H9 (cell line): ENCODE data around the gene CPAMD8. TPM values are rescaled to one million over a fixed set of nuclear protein-coding genes. Genes with fewer than 3 reads are reported as not detected.

Experiments
- DNase-seq: peaks from one replicate; pipeline ENCODE4 v3.0.0-alpha.2; 2017
- H2AFZ ChIP-seq: one replicate; pipeline ENCODE4 v1.6.1; 2013; ENCODE audit warnings: mild to moderate bottlenecking, low read length, control low read depth, moderate library complexity
- H2AK5ac ChIP-seq: 2 replicates; pipeline ENCODE4 v1.6.1; 2013; ENCODE audit warnings: low read length, control low read depth, mixed read lengths; ENCODE audit not compliant: insufficient read length
- H2BK120ac ChIP-seq: one replicate; pipeline ENCODE4 v1.6.1; 2013; ENCODE audit warnings: low read depth, mild to moderate bottlenecking, low read length, control low read depth, inconsistent platforms; ENCODE audit not compliant: poor library complexity, severe bottlenecking
- H2BK12ac ChIP-seq: 2 replicates; pipeline ENCODE4 v1.6.1; 2013; ENCODE audit warnings: low read length, control low read depth, mixed read lengths, low read depth; ENCODE audit not compliant: insufficient read length
- H2BK15ac ChIP-seq: 2 replicates; pipeline ENCODE4 v1.6.1; 2013; ENCODE audit warnings: low read depth, low read length, control low read depth
- H2BK20ac ChIP-seq: one replicate; pipeline ENCODE4 v1.6.1; 2013; ENCODE audit warnings: low read depth, mild to moderate bottlenecking, low read length, control low read depth, inconsistent platforms; ENCODE audit not compliant: poor library complexity, severe bottlenecking
- H2BK5ac ChIP-seq: 2 replicates; pipeline ENCODE4 v1.6.1; 2013; ENCODE audit warnings: low read length, control low read depth, mixed read lengths; ENCODE audit not compliant: insufficient read length
- H3K14ac ChIP-seq: 2 replicates; pipeline ENCODE4 v1.6.1; 2013; ENCODE audit warnings: low read length, control low read depth; ENCODE audit not compliant: insufficient read depth
- H3K18ac ChIP-seq: 2 replicates; pipeline ENCODE4 v1.6.1; 2013; ENCODE audit warnings: low read depth, mild to moderate bottlenecking, mixed read lengths, low read length, control low read depth; ENCODE audit not compliant: insufficient read length
- H3K23ac ChIP-seq: 2 replicates; pipeline ENCODE4 v1.6.1; 2013; ENCODE audit warnings: low read length, control low read depth, mixed read lengths, low read depth; ENCODE audit not compliant: insufficient read length
- H3K23me2 ChIP-seq: 2 replicates; pipeline ENCODE4 v1.6.1; 2013; ENCODE audit warnings: low read depth, mild to moderate bottlenecking, mixed read lengths, low read length, control low read depth; ENCODE audit not compliant: insufficient read length, poor library complexity, severe bottlenecking
- H3K27ac ChIP-seq: 2 replicates; pipeline ENCODE4 v1.5.1; 2013; ENCODE audit warnings: low read length, control low read depth, mixed read lengths, low read depth; ENCODE audit not compliant: insufficient read length
- H3K27me3 ChIP-seq: 2 replicates; pipeline ENCODE4 v1.6.1; 2013; ENCODE audit warnings: low read length, control low read depth, inconsistent platforms; ENCODE audit not compliant: insufficient read depth
- H3K4ac ChIP-seq: 2 replicates; pipeline ENCODE4 v1.6.1; 2013; ENCODE audit warnings: low read depth, mild to moderate bottlenecking, control low read depth, inconsistent platforms, low read length, moderate library complexity
- H3K4me1 ChIP-seq: 2 replicates; pipeline ENCODE4 v1.6.1; 2013; ENCODE audit warnings: low read length, control low read depth, inconsistent platforms; ENCODE audit not compliant: insufficient read depth
- H3K4me2 ChIP-seq: 2 replicates; pipeline ENCODE4 v1.6.1; 2013; ENCODE audit warnings: low read length, control low read depth, mixed read lengths; ENCODE audit not compliant: insufficient read length, insufficient read depth
- H3K56ac ChIP-seq: 2 replicates; pipeline ENCODE4 v1.6.1; 2013; ENCODE audit warnings: low read depth, mild to moderate bottlenecking, mixed read lengths, low read length, control low read depth; ENCODE audit not compliant: insufficient read length
- H3K79me1 ChIP-seq: 2 replicates; pipeline ENCODE4 v1.6.1; 2013; ENCODE audit warnings: low read depth, mild to moderate bottlenecking, moderate library complexity, low read length, control low read depth, inconsistent platforms; ENCODE audit not compliant: insufficient read depth, poor library complexity, severe bottlenecking
- H3K79me2 ChIP-seq: 2 replicates; pipeline ENCODE4 v1.6.1; 2013; ENCODE audit warnings: low read length, control low read depth, inconsistent platforms; ENCODE audit not compliant: insufficient read depth
- H3K9ac ChIP-seq: 2 replicates; pipeline ENCODE4 v1.6.1; 2013; ENCODE audit warnings: low read length, control low read depth, mixed read lengths; ENCODE audit not compliant: insufficient read length; ENCODE audit errors: extremely low read depth
- H3K9me3 ChIP-seq: one replicate; pipeline ENCODE4 v1.6.1; 2013; ENCODE audit warnings: low read depth, low read length, inconsistent platforms; ENCODE audit not compliant: control insufficient read depth
- H3T11ph ChIP-seq: one replicate; pipeline ENCODE4 v1.6.1; 2013; ENCODE audit warnings: mild to moderate bottlenecking, low read length, control low read depth, inconsistent platforms
- H4K20me1 ChIP-seq: one replicate; pipeline ENCODE4 v1.6.1; 2013; ENCODE audit not compliant: control insufficient read depth, insufficient read length, insufficient read depth
- H4K5ac ChIP-seq: 2 replicates; pipeline ENCODE4 v1.6.1; 2013; ENCODE audit warnings: low read depth, mild to moderate bottlenecking, mixed read lengths, low read length, control low read depth; ENCODE audit not compliant: insufficient read length
- H4K8ac ChIP-seq: replicated peaks from 2 replicates; pipeline ENCODE4 v1.6.1; 2013; ENCODE audit warnings: low read length, control low read depth, mixed read lengths, low read depth; ENCODE audit not compliant: insufficient read length
- H4K91ac ChIP-seq: 2 replicates; pipeline ENCODE4 v1.6.1; 2013; ENCODE audit warnings: low read depth, mild to moderate bottlenecking, moderate library complexity, mixed read lengths, low read length, control low read depth; ENCODE audit not compliant: insufficient read length
- H3K27ac Mint-ChIP-seq, 3 experiments: 2 replicates in 2 of 3; 3 replicates in 1 of 3; pipeline ENCODE4 v1.8.0; 2020 to 2021; ENCODE audit warnings: mixed read lengths in 3 of 3, mild to moderate bottlenecking in 1 of 3, moderate library complexity in 1 of 3
- H3K27me3 Mint-ChIP-seq: 2 replicates; pipeline ENCODE4 v1.8.0; 2021; ENCODE audit warnings: low read depth, mild to moderate bottlenecking, moderate library complexity, mixed read lengths
- H3K36me3 Mint-ChIP-seq, 3 experiments: 2 replicates in 2 of 3; 3 replicates in 1 of 3; pipeline ENCODE4 v1.8.0; 2020 to 2021; ENCODE audit warnings: low read depth in 3 of 3, mixed read lengths in 3 of 3; ENCODE audit not compliant: insufficient read depth in 1 of 3
- H3K4me1 Mint-ChIP-seq, 2 experiments: 2 replicates each; pipeline ENCODE4 v1.8.0; 2020; ENCODE audit warnings: mixed read lengths in 2 of 2
- H3K4me3 Mint-ChIP-seq, 2 experiments: 2 replicates in 1 of 2; 3 replicates in 1 of 2; pipeline ENCODE4 v1.8.0; 2020 to 2021; ENCODE audit warnings: mild to moderate bottlenecking in 2 of 2, mixed read lengths in 2 of 2, moderate library complexity in 1 of 2
- H3K9me3 Mint-ChIP-seq, 2 experiments: 2 replicates in 1 of 2; 3 replicates in 1 of 2; pipeline ENCODE4 v1.8.0; 2020; ENCODE audit warnings: mild to moderate bottlenecking in 2 of 2, mixed read lengths in 2 of 2, moderate library complexity in 1 of 2
- CTCF ChIP-seq: fragments of 200-600 bp; sonication (generic); conservative IDR thresholded peaks from 3 replicates; pipeline ENCODE4 v1.8.0; 2021; ENCODE audit warnings: antibody characterized with exemption, mild to moderate bottlenecking
- WGBS: extraction: QIAGEN DNeasy Blood & Tissue Kit; methylation state at CpG from one replicate; pipeline ENCODE4 v1.1.7; 2013; ENCODE audit warnings: missing lambda C conversion rate, low lambda C conversion rate, mixed read lengths; ENCODE audit not compliant: insufficient read length; ENCODE audit errors: extremely low coverage; 5-methylcytosine and 5-hydroxymethylcytosine counted together
- total RNA-seq: library from RNA; stranded (reverse); gene quantifications from 2 replicates; pipeline ENCODE4 v1.2.1, GENCODE V29; 2021

CPAMD8 gene
- total RNA-seq, 1 experiment from 2014 or later, result 12.0 TPM

- H3K4me3 Mint-ChIP-seq, result no peak overlapping the region
- no peak overlapping the region for H2BK120ac ChIP-seq
- H3K4me1 Mint-ChIP-seq, result peaks cover 8 to 10% of the 10 kb centered on the region in 2 experiments
- peaks cover 20% of the 10 kb centered on the region for H3K27me3 Mint-ChIP-seq
- H3K23ac ChIP-seq, result no peak overlapping the region
- H2AFZ ChIP-seq, result no peak overlapping the region
- H3K79me2 ChIP-seq, result no peaks in the 10 kb centered on the region
- no peaks in the 10 kb centered on the region for H4K20me1 ChIP-seq
- H4K8ac ChIP-seq, result no peak overlapping the region
- no peak for TF ChIP-seq CTCF
- H3K27me3 ChIP-seq, result peaks cover 2% of the 10 kb centered on the region; the same call in 1 of the 2 replicates
- H3K23me2 ChIP-seq, result peaks cover 5% of the 10 kb centered on the region
- H3T11ph ChIP-seq, result no peak overlapping the region
- no peak overlapping the region for H3K18ac ChIP-seq
- H3K9ac ChIP-seq, result no peak overlapping the region
- no peak overlapping the region for H2BK12ac ChIP-seq
- no peaks in the 10 kb centered on the region for H3K4me1 ChIP-seq
- peaks cover 32 to 33% of the 10 kb centered on the region in 2 experiments for H3K9me3 Mint-ChIP-seq
- H3K27ac Mint-ChIP-seq, result peak overlapping the region in 1 of 3 experiments; percentile 75; a peak in 2 of 7 replicates
- H3K27ac ChIP-seq, result no peak overlapping the region
- H3K36me3 Mint-ChIP-seq, result peaks cover 16 to 33% (median 30%) of the 10 kb centered on the region in 3 experiments
- no peak overlapping the region for H3K56ac ChIP-seq
- H2BK15ac ChIP-seq, result no peak overlapping the region
- H2AK5ac ChIP-seq, result no peak overlapping the region
- no peaks in the 10 kb centered on the region for H3K79me1 ChIP-seq
- no peak overlapping the region for H3K14ac ChIP-seq
- DNase-seq, result no peak
- no peak overlapping the region for H3K4ac ChIP-seq
- H2BK20ac ChIP-seq, result no peak overlapping the region
- no peaks in the 10 kb centered on the region for H3K9me3 ChIP-seq
- no peak overlapping the region for H2BK5ac ChIP-seq
- no peak overlapping the region for H3K4me2 ChIP-seq
- no peak overlapping the region for H4K5ac ChIP-seq
- no CpG with 5 or more reads among the region's 2 CpGs for WGBS
- no peak overlapping the region for H4K91ac ChIP-seq
Measured at GRCh38 chr19:17020823-17021222, 5.8 kb downstream of the CPAMD8 start.
